Measurements from ENCODE around the gene ASB4. TPM values are rescaled to one million over a fixed set of nuclear protein-coding genes. Genes with fewer than 3 reads are reported as not detected.

ASB4 gene
- total RNA-seq, 2 donors from 2014 or later: not detected

DNA sequence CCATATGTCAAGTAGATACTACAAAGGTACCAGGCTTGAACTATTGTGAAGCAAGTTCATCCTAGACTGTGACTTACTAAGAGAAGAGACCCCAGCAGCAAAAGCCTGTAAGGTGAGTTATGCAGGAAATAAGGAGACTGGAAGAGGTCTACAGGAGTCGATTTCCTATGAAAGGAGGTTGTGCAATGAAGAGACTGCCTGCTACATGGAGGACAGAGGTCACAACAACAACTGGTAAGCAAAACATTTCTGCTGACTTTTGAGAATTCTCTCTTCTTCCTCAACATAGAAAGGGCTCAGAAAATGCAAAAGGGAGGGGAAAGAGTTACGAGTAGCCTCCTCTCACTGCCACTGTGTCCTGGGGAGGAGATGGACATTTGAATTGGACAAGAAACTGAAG lies 68.2 kb downstream of the ASB4 start:
- ATAC-seq: no peak
- no peak for DNase-seq
- intact Hi-C loops (cut with DNase I): no loop called here
- WGBS, 2 donors: 74 to 78% methylated on average over 2 of the region's 2 CpGs
- no peak overlapping the region for H3K4me3 ChIP-seq
- no peak overlapping the region for H3K27ac ChIP-seq
- no peaks in the 10 kb centered on the region for H3K9me3 ChIP-seq
- no peaks in the 10 kb centered on the region for H3K27me3 ChIP-seq
- H3K36me3 ChIP-seq (replicated peaks in 1 of 2; ENCODE audit: insufficient read depth in 1 of 2, low read depth in 2 of 2): no peaks in the 10 kb centered on the region
- H3K4me1 ChIP-seq: peaks cover 33% of the 10 kb centered on the region
- no peak for TF ChIP-seq CTCF (IDR thresholded peaks at IDR 0.05)
- TF ChIP-seq POLR2A (IDR thresholded peaks at IDR 0.05): no peak

DNA sequence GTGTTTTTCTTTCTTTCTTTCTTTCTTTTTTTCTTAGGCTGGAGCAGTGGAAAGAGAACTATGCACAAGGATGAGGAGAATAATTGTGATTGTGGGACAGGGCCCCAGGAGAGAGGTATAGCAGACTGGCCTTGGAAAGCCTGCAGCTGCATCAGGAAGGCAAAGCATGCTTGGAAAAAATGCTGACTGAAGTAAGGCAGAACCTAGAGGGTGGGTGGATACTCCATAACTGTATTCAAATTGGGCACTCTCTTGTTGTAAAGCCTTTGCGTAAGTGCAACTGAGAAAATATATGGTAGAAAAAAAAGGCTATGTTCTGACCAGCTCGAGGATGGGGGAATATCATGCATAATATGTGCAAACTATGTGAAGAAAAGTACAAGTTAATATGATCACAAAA lies 71.0 kb downstream of the ASB4 start:
- WGBS, 2 donors: 79 to 96% methylated on average over 2 of the region's 2 CpGs
- H3K4me1 ChIP-seq: peaks cover 22% of the 10 kb centered on the region
- H3K9me3 ChIP-seq: no peaks in the 10 kb centered on the region
- no peak overlapping the region for H3K4me3 ChIP-seq
- ATAC-seq (no peak), DNase-seq (no peak)
- intact Hi-C loops (cut with DNase I): no loop called here
- no peaks in the 10 kb centered on the region for H3K27me3 ChIP-seq
- H3K36me3 ChIP-seq (replicated peaks in 1 of 2; ENCODE audit: insufficient read depth in 1 of 2, low read depth in 2 of 2): no peaks in the 10 kb centered on the region
- TF ChIP-seq CTCF (IDR thresholded peaks at IDR 0.05) (no peak), POLR2A (IDR thresholded peaks at IDR 0.05) (no peak)
- H3K27ac ChIP-seq: no peak overlapping the region

- H3K36me3 ChIP-seq (replicated peaks in 1 of 2; ENCODE audit: insufficient read depth in 1 of 2, low read depth in 2 of 2): no peaks in the 10 kb centered on the region
- ATAC-seq (peak; percentile 56), DNase-seq (no peak)
- H3K4me1 ChIP-seq: peaks cover 22% of the 10 kb centered on the region
- H3K4me3 ChIP-seq: no peak overlapping the region
- no peak overlapping the region for H3K27ac ChIP-seq
- no peaks in the 10 kb centered on the region for H3K27me3 ChIP-seq
- WGBS, 2 donors: 35 to 37% methylated on average over 3 of the region's 3 CpGs
- intact Hi-C loops (cut with DNase I): no loop called here
- H3K9me3 ChIP-seq: no peaks in the 10 kb centered on the region
- no peak for TF ChIP-seq CTCF (IDR thresholded peaks at IDR 0.05)
- no peak for TF ChIP-seq POLR2A (IDR thresholded peaks at IDR 0.05)
These were observed 73.1 kb downstream of the ASB4 start for GRCh38 chr7:95558864-95559263.

- H3K27ac ChIP-seq: peak overlapping the region in 2 of 4 donors; percentile 5 to 35
- intact Hi-C loops (cut with DNase I): no loop called here
These were observed 74.9 kb downstream of the ASB4 start for GRCh38 chr7:95560674-95561073.

More at GRCh38 chr7:95560674-95561073, 74.9 kb downstream of the ASB4 start:
- TF ChIP-seq CTCF (IDR thresholded peaks at IDR 0.05): no peak
- TF ChIP-seq POLR2A (IDR thresholded peaks at IDR 0.05): peak in 1 of 3 donors; percentile 15
- WGBS, 2 donors: 61 to 67% methylated on average over 2 of the region's 2 CpGs
- no peaks in the 10 kb centered on the region for H3K27me3 ChIP-seq
- H3K4me1 ChIP-seq: peaks cover 15% of the 10 kb centered on the region
- ATAC-seq (peak; percentile 93), DNase-seq (no peak)
- H3K9me3 ChIP-seq: no peaks in the 10 kb centered on the region
- no peaks in the 10 kb centered on the region for H3K36me3 ChIP-seq (replicated peaks in 1 of 2; ENCODE audit: insufficient read depth in 1 of 2, low read depth in 2 of 2)
- H3K4me3 ChIP-seq: no peak overlapping the region
